Right renal cortex interstitium (tissue), 3 donors: ENCODE data around the gene ARHGEF6. TPM values are rescaled to one million over a fixed set of nuclear protein-coding genes. Genes with fewer than 3 reads are reported as not detected.
"Not testable (repeated sequence)": the region's sequence is repeated elsewhere in the genome, so short reads cannot be mapped to it uniquely, and the experiment has no call there.

ENCODE experiments used
- DNase-seq, 3 donors: peaks; one replicate each; pipeline ENCODE4 v3.0.0-alpha.2; 2013; ENCODE audit warnings: low read depth in 3 of 3, low spot score in 2 of 3
- polyA plus RNA-seq, 3 donors: library from polyadenylated mRNA; unstranded; fragments of 120-200 nt; gene quantifications; one replicate each; pipeline ENCODE4 v1.2.1, GENCODE V29; 2013; ENCODE audit not compliant: insufficient read length in 3 of 3

ARHGEF6 gene, protein sequence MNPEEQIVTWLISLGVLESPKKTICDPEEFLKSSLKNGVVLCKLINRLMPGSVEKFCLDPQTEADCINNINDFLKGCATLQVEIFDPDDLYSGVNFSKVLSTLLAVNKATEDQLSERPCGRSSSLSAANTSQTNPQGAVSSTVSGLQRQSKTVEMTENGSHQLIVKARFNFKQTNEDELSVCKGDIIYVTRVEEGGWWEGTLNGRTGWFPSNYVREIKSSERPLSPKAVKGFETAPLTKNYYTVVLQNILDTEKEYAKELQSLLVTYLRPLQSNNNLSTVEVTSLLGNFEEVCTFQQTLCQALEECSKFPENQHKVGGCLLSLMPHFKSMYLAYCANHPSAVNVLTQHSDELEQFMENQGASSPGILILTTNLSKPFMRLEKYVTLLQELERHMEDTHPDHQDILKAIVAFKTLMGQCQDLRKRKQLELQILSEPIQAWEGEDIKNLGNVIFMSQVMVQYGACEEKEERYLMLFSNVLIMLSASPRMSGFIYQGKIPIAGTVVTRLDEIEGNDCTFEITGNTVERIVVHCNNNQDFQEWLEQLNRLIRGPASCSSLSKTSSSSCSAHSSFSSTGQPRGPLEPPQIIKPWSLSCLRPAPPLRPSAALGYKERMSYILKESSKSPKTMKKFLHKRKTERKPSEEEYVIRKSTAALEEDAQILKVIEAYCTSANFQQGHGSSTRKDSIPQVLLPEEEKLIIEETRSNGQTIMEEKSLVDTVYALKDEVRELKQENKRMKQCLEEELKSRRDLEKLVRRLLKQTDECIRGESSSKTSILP
- polyA plus RNA-seq = 10 to 100 TPM; 12.0 to 14.4 (median 14.3) TPM

DNA sequence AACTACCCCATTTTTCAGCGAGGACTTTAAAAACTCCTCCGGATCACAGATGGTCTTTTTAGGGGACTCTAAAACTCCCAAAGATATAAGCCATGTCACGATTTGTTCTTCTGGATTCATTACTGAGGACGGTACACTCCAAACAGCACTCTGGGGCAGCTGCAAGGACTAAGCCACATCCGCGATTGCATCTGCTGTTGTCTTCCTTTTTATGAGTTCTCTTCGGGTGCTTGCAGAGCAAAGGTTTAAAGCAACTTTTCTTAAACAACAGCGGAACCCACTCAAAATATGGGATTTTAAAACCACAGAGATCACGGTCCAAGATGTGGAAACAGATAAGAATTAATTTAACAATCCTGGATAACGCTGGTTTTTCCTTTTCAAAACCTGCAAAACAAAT, at the start of gene ARHGEF6:
TSS of gene ARHGEF6 (minus strand) at position 170 of the 400 bp plus-strand sequence. CDS start at position 120, 50 bp downstream.
- DNase-seq = no peak

DNA sequence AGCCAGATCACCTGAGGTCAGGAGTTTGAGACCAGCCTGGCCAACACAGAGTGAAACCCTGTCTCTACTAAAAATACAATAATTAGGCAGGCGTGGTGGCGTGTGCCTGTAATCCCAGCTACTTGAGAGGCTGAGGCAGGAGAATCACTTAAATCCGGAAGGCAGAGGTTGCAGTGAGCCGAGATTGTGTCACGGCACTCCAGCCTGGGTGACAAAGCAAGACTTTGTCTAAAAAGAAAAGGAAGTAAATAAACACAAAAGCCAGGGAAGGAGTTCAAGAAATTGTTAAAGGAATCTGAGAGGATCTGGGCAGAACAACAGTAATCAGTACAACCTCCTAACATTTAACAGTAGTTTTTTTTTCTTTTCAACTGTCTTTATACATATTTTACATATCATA, 48.7 kb upstream of the ARHGEF6 start:
- DNase-seq = no peak

DNA sequence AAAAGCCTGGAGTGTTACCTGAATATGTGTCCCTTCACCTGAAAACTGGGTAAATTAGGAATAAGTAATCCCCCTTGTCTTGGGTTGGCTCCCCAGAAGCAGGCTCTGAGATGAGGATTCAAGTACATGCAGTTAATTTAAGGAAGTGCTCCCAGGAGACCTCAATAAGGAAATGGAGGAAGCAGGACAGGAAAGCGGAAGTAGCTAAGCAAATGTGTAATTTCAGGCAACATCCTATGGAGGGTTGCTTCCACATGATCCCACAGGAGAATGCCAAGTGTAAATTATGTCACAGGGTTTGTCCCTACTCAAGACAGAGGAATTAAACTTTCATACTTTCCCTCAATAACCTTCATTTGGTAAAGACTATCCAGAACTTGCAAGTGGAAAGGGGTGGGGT, 48.1 kb upstream of the ARHGEF6 start:
- DNase-seq = no peak

DNA sequence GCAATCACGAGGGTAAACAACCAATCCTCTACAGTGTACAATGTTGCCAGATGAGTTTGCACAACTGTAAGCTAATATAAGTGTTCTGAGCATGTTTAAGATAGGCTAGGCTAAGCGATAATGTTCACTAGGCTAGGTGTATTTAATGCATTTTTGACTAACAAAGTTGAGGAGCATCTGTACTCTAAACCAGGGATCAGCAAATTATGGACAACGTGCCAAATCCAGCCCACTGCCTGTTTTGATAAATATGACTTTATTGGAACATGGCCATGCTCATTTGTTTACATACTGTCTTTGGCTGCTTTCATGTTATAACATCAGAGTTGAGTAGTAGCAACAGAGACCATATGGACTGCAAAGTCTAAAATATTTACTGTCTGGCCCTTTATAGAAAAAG, 46.3 kb upstream of the ARHGEF6 start:
- DNase-seq = no peak

DNA sequence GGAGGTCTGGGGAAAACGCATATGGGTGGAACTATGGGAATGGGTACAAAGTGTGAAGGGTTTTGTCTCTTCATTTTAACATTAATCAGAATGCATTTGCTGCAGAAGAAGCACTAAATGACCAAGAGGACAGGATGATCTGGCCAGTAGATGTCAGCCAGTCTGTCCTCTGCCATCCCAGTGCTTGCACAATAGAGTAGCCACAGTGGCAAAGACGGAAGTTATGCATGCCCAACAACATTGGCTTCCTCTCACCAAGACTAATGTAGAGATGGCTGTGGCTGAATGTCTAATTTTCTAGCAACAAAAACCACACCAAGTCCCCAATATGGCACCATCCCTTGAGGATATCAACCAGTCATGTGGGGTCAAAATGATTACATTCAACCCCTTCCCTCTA, 45.0 kb upstream of the ARHGEF6 start:
- no peak for DNase-seq

DNA sequence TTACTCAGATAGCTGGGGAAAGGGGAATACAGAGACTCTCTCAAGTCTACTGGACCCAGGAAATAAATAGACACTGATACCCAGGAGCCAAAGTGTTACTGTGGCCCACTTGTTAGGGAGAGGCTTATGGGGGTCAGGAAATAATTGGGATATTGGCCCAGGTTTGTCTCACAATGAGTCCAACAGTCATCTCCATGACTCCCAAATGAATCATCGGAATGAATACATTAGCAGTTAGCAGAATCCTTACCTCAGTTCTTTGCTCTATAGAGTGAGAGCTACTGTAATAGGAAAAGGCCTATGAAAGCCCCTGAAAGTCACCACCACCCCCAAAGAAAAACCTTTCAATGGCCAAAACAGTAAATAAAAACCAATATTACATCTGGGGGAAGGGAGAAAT, 42.4 kb upstream of the ARHGEF6 start:
- DNase-seq = no peak

DNA sequence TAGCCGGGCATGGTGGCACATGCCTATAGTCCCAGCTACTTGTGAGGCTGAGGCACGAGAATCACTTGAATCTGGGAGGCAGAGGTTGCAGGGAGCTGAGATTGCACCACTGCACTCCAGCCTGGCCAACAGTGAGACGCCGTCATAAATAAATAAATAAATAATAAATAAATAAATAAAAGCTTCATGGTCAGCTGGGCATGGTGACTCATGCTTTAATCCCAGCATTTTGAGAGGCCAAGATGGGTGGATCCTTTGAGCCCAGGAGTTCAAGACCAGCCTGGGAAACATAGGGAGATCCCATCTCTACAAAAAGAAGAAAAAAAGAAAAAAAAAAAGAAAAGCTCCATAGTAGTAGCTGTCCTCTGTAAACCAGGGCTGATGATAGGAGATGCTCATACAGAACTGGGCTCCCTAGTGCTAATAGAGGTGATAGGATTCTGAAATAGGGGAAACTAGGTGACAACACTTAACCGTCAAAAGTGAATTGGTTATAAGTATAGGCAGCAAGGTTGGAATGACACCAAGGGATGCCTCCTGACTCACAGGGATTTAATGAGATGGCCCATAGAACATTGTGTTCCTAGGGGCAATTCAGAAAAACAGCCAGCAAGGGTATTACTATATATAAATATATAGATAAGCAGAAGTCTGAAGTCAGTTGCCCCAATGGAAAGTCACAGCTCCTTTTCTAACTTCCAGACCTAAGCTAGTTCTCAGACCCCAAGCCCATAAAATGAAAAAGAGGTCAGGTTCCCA, 41.8 kb upstream of the ARHGEF6 start:
- no peak for DNase-seq

DNA sequence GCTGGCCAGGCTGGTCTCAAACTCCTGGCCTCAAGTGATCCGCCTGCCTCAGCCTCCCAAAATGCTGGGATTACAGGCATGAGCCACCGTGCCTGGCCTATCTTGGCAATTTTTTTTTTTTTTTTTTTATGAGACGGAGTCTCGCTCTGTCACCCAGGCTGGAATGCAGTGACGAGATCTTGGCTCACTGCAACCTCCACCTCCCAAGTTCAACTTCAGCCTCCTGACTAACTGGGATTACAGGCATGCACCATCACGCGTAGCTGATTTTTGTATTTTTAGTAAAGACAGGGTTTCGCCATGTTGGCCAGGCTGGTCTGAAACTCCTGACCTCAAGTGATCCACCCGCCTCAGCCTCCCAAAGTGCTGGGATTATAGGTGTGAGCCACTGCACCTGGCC, 39.0 kb upstream of the ARHGEF6 start:
- not testable (repeated sequence) for DNase-seq

DNA sequence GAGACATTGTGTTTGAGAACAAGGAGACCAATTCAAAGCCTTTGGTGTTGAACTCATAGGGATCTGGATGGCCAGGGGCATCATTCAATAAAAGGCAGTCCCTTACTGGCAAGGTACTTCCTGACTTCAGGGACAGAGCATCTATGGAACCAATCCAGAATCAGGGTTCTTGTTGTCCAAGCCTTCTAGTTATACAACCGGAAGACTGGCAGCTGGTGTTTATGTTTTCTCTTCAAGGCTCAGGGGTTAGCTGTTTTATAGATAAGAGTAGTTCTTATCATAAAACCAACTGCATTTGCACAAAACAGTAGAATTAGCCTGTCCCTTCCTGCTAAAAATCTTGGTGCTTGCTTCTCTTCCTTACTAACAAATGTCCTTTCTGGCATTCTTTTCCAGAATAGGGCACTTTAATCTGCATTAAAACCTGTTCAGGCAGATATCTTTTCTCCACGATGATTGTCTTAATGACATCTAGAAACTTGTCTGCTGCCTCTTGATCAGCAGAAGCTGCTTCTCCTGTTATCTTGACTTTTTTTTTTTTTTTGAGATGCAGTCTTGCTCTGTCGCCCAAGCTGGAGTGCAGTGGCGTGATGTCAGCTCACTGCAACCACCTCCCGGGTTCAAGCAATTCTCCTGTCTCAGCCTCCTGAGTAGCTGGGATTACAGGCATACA, 38.4 kb upstream of the ARHGEF6 start:
- no peak for DNase-seq

DNA sequence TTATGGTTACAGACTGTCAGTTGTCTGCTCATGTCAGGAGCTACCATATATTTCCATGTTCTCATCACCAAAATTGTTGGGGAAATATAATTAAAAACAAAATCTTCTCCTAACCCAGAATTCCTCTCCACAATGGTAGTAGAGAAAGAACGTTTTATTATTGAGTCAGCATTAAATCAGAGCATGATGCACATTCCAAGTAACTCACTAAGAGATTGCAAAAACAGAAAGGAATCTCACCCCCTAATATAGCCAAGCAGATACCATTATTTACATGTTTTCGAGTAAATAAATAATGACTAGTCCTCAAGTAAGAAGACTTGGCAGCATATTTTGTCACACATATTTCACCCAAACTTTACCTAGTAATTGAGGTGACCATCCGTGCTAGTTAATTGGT, 36.2 kb upstream of the ARHGEF6 start:
- DNase-seq = no peak

DNA sequence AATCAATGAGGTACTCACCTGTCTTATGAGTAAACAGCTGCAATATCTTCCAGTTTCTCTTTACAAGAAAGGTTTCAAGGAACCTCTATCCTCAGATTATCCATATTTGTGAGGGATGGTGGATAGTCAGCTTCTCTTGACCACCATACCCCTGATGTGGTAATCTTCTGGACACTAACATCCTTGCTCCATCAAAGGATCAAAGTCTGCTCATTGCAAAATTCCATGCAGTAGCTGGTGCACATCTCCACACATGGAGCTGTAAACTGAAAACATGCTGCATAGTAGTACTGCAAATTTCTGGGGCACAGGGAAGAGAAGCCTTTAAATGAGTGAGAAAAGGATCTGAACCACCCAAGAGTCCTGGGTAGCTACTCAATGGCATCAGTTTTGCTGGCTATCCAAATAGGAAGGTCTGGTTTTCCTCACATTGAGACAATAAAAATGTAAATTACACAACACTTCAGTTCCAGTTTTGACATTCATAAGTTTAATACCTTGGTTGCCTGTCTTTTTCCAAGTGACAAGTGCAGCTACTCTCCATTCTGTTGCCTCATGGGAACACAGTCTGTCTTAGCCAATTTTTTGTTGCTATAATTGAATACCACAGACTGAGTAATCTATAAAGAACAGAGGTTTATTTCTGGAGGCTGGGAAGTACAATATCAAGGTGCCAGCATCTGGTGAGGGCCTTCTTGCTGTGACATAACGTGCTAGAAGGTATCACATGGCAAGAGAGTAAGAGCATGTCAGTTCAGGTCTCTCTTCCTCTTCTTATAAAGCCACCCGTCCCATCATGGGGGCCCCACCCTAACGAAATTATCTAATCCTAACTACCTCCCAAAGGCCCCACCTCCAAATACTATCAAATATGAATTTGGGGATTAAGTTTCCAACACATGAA, 34.4 kb upstream of the ARHGEF6 start:
- DNase-seq = no peak

DNA sequence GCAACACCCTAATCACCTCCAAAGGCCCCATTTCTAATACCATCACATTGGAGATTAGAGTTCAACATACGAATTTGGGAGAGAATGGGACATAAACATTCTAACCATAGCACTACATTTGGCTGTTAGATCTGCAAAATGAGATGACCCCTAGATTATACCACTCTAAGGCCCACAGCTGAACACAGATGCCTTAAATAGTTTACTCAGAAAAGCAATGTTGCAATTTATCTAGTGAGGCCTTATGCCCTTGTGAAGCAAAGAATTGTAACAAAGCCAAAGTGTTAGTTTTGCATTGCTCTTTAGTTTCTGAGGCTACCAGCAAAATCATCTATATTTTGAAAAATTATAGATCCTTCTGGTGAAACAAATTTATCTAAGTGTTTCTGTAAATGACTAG, 31.6 kb upstream of the ARHGEF6 start:
- no peak for DNase-seq

DNA sequence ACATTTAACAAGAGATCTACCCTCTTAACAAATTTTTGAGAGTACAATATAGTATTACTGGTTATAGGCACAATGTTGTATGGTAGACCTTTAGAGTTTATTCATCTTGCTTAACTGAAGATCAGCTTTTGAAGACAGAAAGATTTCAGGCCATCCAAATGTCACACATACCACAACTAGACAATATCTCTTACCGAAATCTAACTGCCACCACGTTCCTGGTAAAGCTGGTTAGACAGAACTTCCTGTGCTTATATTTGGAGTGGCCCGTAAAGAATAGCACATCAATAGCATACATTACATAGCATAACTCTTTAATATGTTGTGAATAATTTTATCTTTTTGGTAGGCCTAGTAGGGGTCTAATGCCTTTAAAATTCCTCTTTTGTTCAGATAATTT, 29.8 kb upstream of the ARHGEF6 start:
- no peak for DNase-seq

DNA sequence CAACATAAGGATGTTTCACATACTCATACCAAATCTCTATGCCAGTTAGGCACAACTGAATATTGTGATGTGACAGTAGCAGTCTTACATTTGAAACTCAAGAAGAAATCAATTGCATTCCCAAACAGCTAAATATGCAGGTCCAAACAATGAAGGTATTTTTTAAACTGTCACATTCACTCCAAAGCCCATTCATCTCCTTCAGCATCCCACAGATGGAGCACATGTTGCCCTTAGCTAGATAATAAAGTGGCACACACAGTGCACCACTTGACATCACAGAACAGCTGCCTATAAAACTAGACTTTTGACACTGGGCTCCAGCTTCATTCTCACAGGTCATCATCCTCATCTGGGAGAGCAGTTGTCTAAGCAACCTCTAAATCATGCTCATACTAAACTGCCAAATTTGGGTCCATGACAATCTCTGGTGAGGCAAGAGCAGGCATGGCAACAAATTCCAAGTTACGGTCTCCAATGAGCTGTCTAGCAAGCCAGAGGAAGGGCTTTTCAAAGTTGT, 26.2 kb upstream of the ARHGEF6 start:
- no peak for DNase-seq

DNA sequence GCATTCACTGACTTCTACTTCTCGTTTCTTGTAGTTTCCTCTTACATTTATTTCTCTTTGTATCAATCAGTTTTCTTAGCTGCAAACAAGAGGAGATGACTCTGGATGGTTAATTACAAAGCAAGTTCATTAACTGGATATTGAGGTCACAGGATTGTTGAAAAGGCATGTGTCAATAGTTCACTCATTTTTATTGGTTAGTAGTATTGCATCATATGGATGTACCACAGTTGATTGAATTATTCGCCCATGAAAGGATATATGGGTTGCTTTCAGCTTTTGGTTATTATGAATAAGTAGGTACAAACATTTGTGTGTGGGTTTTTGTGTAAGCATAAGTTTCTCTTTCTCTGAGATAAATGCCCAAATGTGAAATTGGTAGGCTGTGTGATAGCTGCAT, 21.8 kb upstream of the ARHGEF6 start:
- no peak for DNase-seq

DNA sequence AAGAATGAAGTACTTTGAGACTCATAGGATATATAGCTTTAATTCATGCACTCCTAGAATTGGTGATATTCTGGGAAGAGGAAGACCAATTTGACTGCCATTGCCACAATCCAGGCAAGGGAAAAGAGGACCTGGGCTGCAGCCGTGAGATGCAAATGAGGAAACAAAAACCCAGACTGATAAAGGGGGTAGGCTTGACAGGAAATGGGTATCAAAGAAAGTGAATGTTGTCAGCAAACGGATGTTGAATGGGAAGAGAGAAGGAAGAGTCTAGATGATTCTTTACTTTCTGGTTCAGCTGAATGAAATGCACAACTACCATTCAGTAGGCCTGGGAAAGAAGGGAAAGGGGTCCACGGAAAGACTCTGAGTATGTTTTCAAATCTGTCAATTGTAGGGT, 17.1 kb upstream of the ARHGEF6 start:
- no peak for DNase-seq

DNA sequence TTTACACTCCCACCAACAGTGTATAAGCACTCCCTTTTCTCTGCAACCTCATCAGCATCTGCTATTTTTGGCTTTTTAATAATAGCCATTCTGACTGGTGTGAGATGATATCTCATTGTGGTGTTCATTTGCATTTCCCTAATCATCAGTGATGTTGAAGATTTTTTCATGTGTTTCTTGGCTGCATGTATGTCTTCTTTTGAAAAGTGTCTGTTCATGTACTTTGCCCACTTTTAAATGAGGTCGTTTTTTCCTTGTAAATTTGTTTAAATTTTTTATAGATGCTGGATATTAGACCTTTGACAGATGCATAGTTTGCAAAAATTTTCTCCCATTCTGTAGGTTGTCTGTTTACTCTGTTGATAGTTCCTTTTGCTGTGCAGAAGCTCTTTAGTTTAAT, 14.4 kb upstream of the ARHGEF6 start:
- not testable (repeated sequence) for DNase-seq

DNA sequence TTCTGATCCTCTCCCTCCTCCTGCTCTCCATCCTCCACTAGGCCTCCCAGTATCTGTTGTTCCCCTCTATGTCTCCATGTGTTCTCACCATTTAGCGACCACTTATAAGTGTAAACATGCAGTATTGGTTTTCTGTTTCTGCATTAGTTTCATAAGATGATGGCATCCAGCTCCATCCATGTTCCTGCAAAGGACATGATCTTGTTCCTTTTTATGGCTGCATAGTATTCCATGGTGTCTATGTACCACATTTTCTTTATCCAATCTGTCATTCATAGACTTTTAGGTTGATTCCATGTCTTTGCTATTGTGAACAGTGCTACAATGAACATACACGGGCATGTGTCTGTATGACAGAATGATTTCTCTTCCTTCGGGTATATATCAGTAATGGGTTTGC, 13.9 kb upstream of the ARHGEF6 start:
- DNase-seq = not testable (repeated sequence)

DNA sequence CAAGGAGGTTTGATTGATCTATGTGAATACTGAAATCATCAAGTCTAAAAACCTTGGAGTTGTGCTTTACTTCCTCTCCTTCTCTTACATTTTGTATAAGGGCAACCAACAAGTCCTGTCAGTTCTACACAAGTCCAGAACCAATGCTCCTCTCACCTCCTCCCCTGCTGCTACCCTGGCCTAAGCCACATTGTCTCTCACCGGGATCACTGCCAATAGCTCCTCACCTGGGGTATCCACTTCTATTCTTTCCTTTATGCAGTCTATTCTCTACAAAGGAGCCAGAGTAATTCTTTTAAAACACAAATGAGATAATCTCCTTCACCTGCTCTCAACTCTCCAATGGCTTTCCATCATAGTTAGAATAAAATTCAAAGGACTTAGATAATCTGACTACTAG, 13.3 kb upstream of the ARHGEF6 start:
- DNase-seq = no peak
